Stimulated activated CD8-positive, alpha-beta memory T cell treated with anti-CD3 and anti-CD28 coated beads, Interleukin-7, amount 100 ng/mL, for 4 hours (primary cell): ENCODE results near the gene PRSS23.
"Not testable (repeated sequence)": the region's sequence is repeated elsewhere in the genome, so short reads cannot be mapped to it uniquely, and the experiment has no call there.

ENCODE experiments used
- DNase-seq, 2 donors: peaks; one replicate each; pipeline ENCODE4 v3.0.0-alpha.2; 2020; ENCODE audit warnings: low read depth in 2 of 2

PRSS23 gene, protein sequence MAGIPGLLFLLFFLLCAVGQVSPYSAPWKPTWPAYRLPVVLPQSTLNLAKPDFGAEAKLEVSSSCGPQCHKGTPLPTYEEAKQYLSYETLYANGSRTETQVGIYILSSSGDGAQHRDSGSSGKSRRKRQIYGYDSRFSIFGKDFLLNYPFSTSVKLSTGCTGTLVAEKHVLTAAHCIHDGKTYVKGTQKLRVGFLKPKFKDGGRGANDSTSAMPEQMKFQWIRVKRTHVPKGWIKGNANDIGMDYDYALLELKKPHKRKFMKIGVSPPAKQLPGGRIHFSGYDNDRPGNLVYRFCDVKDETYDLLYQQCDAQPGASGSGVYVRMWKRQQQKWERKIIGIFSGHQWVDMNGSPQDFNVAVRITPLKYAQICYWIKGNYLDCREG

DNA sequence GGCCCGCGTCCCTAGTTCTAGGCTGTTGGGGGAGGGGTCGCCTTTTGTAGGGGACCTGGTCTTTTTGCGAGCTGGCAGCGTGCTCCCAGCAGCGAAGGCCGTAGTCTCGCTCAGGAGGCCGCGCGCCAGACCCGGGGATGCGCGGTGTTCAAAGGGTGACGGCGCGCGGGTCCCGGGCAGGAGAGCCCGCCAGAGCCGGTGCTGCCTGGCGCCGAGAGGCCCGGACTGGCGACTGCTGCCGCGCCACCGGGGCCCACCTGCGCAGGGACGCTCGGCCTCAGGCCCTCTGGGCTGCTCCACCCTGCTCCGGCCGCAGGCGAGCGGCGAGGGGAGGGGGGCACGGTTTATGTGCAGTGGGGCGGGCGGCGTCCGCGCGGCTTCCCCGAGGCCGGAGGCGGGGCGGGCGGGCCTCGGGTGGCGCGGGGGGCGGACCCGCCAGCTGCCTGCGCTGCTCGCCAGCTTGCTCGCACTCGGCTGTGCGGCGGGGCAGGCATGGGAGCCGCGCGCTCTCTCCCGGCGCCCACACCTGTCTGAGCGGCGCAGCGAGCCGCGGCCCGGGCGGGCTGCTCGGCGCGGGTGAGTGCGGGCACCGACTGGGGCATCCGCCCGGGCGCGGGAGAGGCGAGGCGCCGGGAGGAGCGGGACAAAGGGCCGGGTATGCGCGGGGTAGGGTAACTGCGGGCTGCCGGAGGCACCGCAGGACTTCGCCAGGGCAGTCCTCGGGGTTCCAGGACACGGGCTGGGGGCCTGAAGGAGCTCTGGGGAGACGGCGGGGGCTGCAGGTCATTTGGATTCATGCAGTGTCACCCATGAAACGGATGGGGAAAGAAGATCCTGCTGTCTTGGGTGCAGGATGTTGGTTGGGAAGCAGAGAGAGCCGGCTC, at the start of gene PRSS23:
Gene PRSS23 (plus strand): TSS at position 467 of the 884 bp plus-strand sequence. CDS start 7,102 bp downstream, outside the sequence.
- peak in 1 of 2 donors; percentile 30 for DNase-seq

DNA sequence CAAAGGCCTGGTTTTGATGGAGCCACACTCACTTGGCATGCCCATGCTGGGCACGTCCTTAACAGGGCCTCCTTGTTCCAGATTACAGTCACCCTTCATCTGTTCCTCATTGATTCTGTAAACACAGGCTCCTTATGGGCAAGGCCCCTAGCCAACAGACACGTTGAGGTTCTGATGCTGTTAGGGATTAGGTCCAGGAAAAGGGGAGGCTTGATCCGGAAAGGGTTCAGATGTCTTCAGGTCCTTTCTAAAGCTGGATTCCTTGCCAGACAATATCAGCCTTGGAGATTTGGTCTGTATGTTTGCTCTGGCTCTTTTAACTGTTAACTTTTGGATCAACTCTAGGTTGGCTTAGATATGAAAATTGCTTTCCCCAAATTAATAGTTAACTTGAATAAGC, 46.9 kb upstream of the PRSS23 start:
- no peak for DNase-seq

DNA sequence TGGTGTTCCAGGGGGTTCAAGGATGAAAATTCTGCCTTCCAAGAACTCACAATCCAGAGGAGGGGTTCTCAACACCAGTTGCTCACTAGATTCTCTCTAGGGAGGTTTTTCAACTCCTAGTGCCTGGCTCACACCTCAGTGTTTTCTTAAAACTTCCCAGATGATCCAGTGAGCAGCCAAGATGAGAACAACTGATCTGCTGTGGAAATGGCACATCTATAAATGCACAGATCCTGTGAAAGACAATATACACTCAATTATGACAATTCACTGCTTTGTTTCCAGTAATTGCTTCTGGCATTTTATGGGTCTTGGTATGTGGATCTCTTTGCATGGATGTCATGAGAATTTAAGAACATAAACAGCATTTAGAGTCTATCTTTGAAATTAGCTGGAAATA, 45.2 kb upstream of the PRSS23 start:
- no peak for DNase-seq

DNA sequence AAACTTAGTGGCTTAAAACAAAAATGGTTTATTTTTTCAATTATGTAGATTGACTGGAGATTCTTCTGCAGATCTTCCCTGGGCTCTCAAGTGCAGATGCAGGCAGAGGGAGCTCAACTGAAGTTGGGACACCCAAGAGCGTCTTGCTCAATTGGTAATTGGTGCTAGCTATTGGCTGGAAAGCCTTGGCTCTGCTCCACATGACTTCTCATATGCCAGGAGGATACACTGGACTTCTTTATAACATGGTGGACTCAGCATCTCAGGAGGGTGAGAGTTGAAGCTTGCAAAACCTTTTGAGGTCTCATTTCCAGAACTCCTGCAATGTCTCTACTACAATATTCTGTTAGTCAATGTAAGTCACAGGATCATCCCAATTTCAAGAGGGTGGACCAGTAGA, 42.2 kb upstream of the PRSS23 start:
- DNase-seq = no peak

DNA sequence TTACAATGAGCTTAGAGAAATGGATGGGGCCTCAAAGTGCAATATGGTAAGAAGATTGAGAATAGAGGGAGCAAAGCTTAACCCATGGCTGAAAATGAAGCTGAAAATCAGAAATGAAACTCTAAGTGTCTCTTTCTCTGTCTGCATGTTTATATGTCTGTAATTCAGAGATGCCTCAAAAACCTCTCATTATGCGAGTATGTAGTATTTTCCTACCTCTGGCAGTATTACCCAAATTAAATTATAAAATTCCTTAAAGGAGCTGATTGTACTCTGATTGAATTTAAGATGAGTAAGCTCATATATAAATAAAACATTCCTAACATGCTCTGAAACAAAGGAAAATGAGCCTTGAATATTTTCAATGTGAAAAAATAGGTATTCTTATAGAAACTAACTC, 39.8 kb upstream of the PRSS23 start:
- no peak for DNase-seq

DNA sequence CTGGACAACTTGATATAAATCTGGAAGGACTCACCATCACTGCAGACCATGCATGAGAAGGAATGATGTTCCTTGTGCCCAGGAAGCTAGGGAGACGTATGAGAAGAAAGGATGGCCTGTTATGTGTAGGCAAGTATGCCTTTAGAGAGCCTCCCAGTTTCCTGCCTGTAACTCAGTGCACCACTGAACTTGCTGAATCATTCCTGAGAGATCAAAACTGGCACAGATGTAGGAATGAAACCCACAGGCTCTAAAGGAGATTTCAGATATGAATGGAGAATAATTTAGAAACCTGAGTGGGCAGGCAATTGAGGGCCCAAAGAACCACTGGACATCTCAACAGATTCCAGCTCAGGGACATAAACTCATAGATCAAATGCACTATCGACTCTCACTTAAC, 38.4 kb upstream of the PRSS23 start:
- DNase-seq = no peak

DNA sequence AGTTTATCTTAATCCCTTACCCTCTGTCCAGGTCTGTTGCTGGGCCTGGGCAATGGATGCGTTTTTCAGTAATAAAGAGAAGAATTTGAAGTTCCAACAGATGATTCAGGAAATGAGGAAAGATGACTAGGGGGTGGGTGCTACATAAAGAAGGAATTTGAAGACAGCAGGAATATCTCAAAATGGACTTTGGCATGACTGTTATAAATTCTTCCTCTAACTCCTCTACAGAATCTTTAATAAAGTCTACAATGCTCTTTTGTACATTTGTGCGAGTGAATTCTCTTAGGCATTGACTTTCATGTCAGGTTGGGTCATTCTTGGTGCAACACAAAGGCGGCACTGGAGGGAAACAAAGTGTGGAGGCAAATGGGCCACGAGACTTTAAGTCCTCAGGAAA, 35.1 kb upstream of the PRSS23 start:
- DNase-seq = no peak

DNA sequence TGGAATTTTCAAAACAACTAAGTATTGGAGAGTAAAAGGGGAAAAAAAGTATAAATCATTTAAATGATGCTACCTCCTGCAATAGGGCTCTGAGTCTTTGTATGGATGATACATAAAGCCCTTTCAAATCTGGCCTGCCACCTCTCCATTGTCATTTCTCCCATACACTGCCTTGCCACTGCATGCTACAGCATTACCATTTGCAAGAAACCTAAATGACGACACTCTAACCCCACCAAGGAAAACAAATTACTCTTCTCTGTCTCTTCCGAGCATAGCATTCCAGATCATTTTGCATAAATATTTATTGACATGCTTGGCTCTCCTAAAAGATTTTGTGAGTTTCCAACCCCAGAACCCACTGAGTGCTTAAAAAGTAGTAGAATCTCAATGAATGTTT, 34.5 kb upstream of the PRSS23 start:
- no peak for DNase-seq

DNA sequence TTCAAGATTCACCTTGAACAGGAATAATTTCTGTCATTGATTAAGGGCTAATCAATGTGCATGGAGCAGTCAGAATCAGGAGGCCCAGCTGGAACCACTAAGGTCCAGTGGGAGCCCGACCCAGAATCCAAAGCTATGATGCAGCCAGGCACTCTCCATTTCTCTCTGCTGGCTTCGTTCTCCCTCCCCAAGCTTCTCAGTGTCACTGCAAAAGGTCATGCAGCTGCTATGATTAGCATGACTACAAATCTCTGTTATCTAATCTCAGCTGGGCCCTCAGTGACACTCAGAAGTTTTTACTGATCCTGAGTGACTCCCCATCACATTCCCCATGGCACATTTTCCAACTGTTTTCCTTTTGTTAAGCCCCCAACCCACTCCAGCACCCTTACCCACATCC, 31.1 kb upstream of the PRSS23 start:
- DNase-seq = no peak

DNA sequence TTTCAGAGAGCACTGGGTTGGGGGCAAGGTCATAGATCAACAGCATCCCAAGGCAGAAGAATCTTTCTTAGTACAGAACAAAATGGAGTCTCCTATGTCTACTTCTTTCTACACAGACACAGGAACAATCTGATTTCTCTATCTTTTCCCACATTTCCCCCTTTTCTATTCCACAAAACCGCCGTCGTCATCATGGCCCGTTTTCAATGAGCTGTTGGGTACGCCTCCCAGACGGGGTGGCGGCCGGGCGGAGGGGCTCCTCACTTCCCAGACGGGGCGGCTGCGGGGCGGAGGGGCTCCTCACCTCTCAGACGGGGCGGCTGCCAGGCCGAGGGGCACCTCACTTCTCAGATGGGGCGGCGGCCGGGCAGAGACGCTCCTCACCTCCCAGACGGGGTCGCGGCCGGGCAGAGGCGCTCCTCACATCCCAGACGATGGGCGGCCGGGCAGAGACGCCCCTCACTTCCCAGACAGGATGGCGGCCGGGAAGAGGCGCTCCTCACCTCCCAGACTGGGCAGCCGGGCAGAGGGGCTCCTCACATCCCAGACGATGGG, 29.8 kb upstream of the PRSS23 start:
- DNase-seq = not testable (repeated sequence)

DNA sequence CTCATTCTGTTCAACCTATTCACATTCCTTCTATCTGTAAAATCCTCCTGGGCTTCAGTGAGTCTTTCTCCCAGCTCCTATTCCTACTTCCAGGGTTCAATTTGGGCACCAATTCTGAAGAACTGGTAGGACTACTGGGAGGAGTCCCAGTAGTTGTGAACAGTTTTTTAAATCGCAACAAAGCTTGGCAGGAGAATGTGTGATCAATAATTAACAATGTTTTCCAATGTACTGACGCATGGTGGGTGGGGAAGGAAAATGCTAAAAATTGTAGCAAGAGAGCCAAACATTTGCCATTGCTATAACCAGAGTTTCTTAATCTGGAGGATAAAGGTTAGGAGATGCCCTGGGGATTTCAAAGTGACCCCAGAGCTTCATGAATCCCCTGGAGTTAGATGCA, 27.3 kb upstream of the PRSS23 start:
- no peak for DNase-seq

DNA sequence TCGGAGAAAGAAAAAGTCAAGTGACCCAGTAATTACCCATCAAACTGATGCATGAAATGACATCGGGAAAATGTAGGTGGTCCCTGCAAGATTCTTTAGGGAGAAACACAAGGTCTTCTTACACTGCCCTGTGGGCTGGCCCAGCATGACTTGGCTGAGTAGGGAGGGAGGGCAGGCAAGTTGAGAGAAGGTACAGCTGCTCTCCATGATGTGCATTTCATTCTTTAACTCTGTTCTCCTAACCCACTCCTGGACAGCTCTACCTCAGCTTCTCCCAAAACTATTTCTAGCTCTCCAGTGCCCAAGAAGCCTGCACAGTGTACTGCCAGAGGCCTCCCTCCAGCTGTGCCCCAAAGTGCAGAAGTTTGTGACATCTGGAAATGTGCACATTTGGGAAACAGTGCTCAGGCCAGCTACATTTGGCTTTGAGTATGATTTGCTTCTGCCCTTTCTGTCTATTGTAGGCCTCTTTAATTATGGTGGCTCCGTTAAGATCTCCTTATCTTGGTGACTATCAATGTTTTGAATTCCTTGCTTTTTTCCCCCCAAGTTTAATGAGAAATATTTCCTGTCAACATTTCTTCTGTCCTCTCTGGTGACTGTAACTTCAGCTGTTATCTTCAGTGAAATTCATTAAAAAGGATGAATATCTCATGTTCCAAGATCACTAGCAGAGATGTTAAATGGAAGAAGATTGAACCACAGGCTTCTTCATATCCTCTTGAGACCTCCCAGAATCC, 26.7 kb upstream of the PRSS23 start:
- no peak for DNase-seq

DNA sequence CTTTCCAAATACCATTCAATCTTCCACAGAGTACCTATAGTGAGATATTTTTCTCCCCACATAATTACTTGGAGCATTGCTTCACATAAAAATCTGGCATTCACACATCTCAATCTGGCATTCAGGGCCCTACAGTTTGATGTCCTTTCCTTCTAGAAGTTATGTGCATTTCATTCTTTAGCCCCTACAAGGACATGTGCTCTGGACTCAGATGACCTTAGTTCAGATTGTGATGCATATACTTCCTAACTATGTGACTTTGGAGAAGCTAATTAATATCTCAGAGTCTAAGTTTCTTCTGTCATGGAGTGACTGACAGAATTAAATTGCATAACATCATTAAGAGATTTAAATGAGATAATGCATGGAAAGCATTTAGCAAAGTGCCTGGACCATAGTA, 25.9 kb upstream of the PRSS23 start:
- DNase-seq = no peak

DNA sequence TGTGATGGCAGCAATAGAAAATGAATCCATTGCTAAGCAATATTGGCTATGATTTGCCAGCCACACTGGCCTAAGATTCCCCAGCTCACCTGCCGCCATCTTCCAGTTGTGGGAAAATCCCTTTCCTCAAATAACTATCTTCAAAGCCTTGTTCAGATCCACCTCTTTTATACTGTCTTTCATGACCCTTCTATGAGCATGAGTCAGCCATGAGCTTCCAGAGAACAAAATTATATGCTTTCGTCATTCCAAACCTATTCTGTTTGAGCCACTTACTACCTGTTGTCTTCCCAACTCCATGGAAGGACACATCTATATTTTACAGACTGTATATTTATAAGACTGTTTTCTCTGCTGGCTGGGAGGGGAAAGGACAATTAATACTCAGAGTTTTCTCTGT, 25.0 kb upstream of the PRSS23 start:
- DNase-seq = no peak

DNA sequence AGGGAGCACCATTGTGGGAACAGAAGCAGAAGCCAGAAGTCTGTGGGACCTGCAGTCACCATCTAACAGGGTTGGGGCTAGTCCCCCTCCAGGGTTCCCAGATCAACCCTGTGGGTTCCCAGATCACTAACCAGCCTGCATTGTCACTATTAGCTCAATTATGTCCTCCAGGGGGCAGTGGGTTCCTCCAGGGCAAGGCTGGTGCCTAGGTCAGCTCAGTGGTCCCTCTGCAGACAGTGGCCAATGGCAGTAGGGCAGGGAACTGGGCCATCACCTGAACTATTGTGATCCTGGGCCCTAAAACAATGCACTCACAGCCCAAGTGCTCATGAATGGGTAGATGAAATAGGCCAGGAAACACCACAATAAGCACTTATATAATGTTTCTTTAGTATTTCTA, 18.8 kb upstream of the PRSS23 start:
- no peak for DNase-seq

DNA sequence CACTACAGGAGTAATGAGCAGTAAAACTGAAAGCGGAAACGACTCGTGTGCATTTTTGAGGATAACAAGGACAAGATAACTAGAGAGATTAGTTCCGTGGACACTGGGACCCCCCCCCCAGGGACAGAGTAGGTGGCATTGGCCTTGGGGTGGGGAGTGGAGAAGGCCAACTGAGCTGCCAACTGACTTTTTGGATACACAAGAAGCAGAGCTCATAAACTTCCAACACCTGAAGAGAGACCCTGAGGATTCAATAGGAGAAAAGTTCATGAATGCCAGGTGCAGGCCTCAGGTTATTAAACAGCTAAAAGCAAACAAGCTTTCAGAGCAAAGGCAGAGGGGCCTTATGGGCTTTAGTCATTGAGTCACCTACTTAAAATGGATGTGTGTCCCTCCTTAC, 17.6 kb upstream of the PRSS23 start:
- no peak for DNase-seq

DNA sequence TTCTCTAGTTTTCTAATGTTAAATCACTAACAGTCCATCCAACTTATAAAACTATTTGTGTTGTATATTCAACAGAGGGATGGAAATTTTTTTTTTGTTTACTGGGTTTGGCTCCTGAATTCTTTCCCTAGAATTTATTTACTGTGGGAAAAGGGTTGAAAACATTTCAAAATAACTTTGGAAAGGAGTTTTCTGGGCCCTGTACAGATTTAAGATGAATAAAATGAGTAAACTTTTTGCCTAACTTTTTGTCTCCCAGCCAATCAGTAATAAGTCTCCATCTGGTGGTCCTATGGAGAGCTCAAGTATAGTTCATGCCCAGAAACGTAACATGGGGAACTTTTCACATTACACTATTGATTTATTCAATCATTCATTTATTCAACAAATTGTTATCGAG, 16.7 kb upstream of the PRSS23 start:
- DNase-seq = no peak

DNA sequence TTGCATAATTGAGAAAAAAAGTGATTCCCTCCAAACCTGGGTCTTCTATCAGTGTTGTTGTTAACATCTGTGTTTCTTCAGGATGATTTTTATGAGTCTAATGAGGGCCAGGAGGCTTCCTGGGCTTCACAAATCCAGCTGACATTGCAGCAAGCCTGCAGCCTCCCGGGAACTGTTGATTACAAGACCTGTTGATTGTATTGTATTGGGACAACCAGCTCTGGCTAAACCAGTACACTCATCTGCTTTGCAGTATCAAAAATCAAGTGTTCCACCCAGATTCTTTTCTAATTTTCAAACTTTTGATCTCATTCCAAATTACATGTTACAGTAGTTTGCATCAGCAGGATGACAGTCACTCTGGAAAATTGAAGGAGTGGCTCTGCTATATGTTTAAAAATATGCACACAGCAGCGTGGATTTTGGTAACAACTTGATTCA, 16.1 kb upstream of the PRSS23 start:
- no peak for DNase-seq

DNA sequence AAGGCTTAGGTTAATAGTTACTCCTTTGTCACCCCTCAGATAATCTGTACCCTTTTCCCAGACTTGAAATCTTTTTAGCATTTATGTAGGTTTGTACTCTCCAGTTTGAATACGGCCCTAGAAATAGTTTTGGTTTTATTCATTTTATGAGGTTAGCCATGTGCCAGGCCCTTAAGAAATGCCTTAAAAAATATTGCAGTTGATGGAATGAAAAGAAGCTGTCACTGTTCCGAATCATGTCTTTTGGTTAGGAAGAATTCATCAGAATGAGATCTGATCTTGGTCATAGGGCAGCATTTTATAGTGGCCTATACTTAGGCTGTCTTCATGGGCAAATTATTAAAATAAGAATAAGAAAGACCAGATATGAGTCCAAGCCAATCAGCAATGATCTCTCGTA, 14.8 kb upstream of the PRSS23 start:
- DNase-seq = no peak

DNA sequence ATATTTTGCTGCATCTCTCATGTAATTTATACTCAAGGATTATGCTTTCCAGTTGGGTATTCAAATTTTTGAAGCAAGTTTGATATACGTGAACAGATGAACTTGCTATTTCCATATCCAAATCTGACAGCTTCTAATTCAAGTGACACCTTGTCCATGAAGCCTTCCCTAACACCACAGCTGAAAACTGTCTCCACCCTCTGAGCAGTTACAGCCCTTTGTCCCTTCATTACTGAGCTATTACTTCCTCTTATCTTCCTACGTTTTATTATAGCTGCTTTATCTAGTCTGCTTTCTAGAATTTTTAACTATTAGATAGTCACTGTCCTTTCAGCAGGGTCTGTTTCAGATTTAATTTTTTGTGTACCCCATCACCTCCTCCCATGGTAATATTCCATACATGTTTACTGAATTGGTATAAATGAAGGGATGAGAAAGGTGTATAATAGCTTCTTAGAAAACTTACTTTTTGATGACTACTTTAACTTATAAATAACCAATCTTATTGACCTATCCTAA, 13.3 kb upstream of the PRSS23 start:
- no peak for DNase-seq

DNA sequence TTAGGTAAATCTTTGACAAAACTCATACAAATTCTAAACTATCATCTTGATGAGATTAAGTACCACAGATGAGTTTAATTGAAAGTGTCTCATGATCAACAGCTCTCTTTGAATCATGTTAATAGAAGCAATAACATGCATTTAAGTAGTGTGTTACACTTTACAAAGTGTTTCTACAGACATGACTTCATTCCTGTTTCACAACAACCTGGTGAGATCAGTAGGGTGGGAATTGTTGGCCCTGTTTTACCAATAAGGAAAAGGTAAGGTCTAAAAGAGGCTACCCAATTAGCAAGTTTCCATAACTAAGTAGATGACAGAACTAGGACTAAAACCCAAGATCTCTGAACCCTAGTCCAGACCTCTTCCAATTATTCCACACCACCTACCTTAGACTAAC, 12.7 kb upstream of the PRSS23 start:
- no peak for DNase-seq
